BLaER1 (cell line): ENCODE measurements around the gene DOCK7.

Source experiments
- H3K27ac ChIP-seq: shearing (Covaris generic); formaldehyde crosslinking; 2 replicates; pipeline ENCODE4 v1.8.1; 2022
- H3K27me3 ChIP-seq: shearing (Covaris generic); formaldehyde crosslinking; 2 replicates; pipeline ENCODE4 v1.8.1; 2022
- H3K36me3 ChIP-seq: shearing (Covaris generic); formaldehyde crosslinking; 2 replicates; pipeline ENCODE4 v1.8.1; 2022
- H3K4me1 ChIP-seq: shearing (Covaris generic); formaldehyde crosslinking; 2 replicates; pipeline ENCODE4 v1.8.1; 2022
- H3K4me2 ChIP-seq: shearing (Covaris generic); formaldehyde crosslinking; 2 replicates; pipeline ENCODE4 v1.8.1; 2022
- H3K4me3 ChIP-seq: shearing (Covaris generic); formaldehyde crosslinking; 2 replicates; pipeline ENCODE4 v1.8.1; 2022
- H3K9ac ChIP-seq: shearing (Covaris generic); formaldehyde crosslinking; 2 replicates; pipeline ENCODE4 v1.8.1; 2022
- H3K9me3 ChIP-seq: shearing (Covaris generic); formaldehyde crosslinking; 2 replicates; pipeline ENCODE4 v1.8.1; 2022
- H4K20me1 ChIP-seq: shearing (Covaris generic); formaldehyde crosslinking; 2 replicates; pipeline ENCODE4 v1.8.1; 2022
- Cebpa-rat ChIP-seq: shearing (Covaris generic); IDR thresholded peaks from 2 replicates; pipeline ENCODE4 v1.8.1; 2022

The DOCK7 gene

DNA sequence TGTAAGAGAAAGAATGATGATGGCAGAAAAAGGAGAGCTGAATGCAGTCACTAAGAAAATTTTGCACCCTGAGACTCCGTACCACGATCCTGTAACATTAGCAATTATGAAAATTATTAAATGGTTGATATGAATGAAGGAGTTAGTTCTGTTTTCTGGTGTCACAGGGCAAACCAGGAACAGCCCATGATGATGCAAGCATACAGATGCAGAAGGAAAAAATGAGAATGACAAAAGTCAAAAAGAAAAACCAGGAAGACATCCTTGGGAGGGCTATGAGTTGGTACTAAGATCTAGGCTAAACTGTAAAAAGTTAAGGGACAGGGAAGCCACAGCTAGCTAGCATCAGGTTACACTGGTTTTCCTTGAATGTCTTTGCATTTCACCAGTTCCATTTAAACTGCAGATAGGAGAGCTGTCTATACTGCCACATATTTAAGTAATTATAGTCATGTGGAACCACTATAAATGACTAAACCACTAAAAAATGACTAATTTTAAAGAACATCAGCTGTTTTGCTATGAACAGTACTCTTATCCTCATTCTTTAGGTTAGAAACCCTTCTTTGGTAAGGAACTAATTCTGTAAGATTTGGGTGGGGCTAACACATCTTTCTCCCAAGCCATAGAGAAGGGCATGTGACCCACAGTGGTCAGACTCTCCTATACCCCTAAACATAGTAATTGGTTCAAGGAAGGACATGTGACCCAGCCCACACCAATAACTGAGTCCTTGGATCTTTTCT, 11.4 kb downstream of the DOCK7 start:
- H3K36me3 ChIP-seq, result peaks cover 7% of the 10 kb centered on the region
- no peaks in the 10 kb centered on the region for H3K27me3 ChIP-seq
- no peaks in the 10 kb centered on the region for H3K4me1 ChIP-seq
- peaks cover 27% of the 10 kb centered on the region; the same call in 1 of the 2 replicates for H4K20me1 ChIP-seq
- no peak for TF ChIP-seq Cebpa-rat
- no peak overlapping the region for H3K9ac ChIP-seq
- peaks cover 9% of the 10 kb centered on the region; the same call in 1 of the 2 replicates for H3K9me3 ChIP-seq
- H3K4me2 ChIP-seq, result no peak overlapping the region
- no peak overlapping the region for H3K27ac ChIP-seq
- H3K4me3 ChIP-seq, result no peak overlapping the region

DNA sequence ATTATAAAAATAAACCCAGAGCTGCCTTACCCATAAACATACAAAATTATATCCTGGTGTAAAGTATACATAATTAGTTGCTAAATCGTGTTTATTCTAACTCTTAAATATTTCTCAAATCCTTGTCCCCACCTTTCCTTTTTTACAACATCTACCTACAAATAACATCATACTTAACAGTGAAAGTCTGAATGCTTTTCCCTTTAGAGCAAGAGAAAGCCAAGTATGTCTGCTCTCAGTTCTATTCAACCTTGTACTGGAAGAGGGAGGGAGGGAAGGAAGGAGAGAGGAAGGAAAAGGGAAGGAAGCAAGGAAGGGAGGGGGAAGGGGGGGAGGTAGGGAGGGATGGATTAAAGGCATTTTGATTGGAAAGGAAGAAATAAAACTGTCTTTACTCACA, 14.6 kb downstream of the DOCK7 start:
- Histone ChIP-seq H3K9me3 (peaks cover 12% of the 10 kb centered on the region; the same call in 1 of the 2 replicates), H3K27ac (no peak overlapping the region), H3K4me1 (no peaks in the 10 kb centered on the region), H3K4me3 (no peak overlapping the region), H4K20me1 (peaks cover 34% of the 10 kb centered on the region; the same call in 1 of the 2 replicates), H3K36me3 (peaks cover 10% of the 10 kb centered on the region), H3K4me2 (no peak overlapping the region), H3K9ac (no peak overlapping the region), H3K27me3 (no peaks in the 10 kb centered on the region)
- no peak for TF ChIP-seq Cebpa-rat

DNA sequence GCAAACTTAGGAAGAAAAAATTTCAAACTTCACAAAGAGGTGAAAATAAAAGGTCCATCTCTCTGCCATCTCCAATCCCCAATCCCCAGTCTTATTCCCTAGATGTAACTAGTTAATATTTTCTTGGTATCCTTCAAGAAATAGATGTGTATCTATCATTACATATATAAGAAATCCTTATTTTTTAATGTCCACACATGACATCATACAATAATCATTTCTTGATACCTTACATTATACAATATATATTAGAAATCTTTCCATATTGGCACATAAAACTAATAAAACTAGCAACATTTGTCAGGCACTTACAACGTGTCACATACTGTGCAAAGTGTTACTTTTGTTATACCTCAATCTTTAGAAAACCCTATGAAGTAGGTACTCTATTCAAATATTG, 16.2 kb downstream of the DOCK7 start:
- Histone ChIP-seq H3K9ac (no peak overlapping the region), H3K36me3 (peaks cover 10% of the 10 kb centered on the region), H3K4me3 (no peak overlapping the region), H4K20me1 (peaks cover 35% of the 10 kb centered on the region; the same call in 1 of the 2 replicates), H3K9me3 (peaks cover 12% of the 10 kb centered on the region; the same call in 1 of the 2 replicates), H3K27me3 (no peaks in the 10 kb centered on the region), H3K4me2 (no peak overlapping the region), H3K27ac (no peak overlapping the region), H3K4me1 (no peaks in the 10 kb centered on the region)
- TF ChIP-seq Cebpa-rat, result no peak

DNA sequence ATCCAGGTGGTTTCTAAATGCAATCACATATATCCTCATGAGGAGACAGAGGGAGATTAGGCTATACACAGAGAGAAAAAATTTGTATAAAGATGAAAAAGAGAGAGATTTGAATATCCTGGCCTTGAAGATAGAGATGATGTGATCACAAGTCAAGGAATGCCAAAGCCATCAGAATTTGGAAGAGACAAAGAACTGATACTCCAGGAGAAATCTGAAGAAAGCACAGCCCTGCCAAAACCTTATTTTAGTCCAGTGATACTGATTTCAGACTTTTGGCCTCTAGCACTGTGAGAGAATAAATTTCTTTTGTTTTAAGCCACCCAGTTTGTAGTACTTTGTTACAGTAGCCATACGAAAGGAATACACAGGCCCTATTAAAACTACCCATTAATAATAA, 33.4 kb downstream of the DOCK7 start:
- H4K20me1 ChIP-seq, result no peaks in the 10 kb centered on the region
- H3K4me1 ChIP-seq, result no peaks in the 10 kb centered on the region
- peaks cover 17% of the 10 kb centered on the region for H3K36me3 ChIP-seq
- TF ChIP-seq Cebpa-rat, result no peak
- no peak overlapping the region for H3K9ac ChIP-seq
- no peaks in the 10 kb centered on the region; the same call in 1 of the 2 replicates for H3K9me3 ChIP-seq
- no peaks in the 10 kb centered on the region for H3K27me3 ChIP-seq
- H3K27ac ChIP-seq, result no peak overlapping the region
- no peak overlapping the region for H3K4me3 ChIP-seq
- H3K4me2 ChIP-seq, result no peak overlapping the region

DNA sequence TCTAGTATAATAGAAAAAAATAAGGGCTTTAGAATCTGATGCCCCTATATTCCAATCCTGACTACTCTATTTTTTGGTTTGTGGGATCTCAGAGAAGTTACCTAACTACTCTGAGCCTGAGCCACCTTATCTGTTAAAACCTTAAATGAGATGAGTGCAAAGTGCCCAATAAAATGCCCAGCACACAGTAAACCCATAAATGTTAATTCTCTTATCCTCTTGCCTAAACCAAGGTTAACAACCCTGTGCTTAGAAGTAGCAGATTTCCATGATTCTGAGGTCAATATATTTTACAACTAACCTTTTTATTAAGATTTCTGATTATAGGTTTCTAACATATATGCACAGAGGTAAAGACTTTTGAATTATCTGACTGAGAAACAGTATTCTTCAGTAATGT, 35.8 kb downstream of the DOCK7 start:
- TF ChIP-seq Cebpa-rat, result no peak
- Histone ChIP-seq H3K4me2 (no peak overlapping the region), H3K9ac (no peak overlapping the region), H3K27ac (no peak overlapping the region), H3K9me3 (no peaks in the 10 kb centered on the region; the same call in 1 of the 2 replicates), H3K27me3 (no peaks in the 10 kb centered on the region), H3K4me1 (no peaks in the 10 kb centered on the region), H3K4me3 (no peak overlapping the region), H3K36me3 (peaks cover 21% of the 10 kb centered on the region), H4K20me1 (no peaks in the 10 kb centered on the region)

DNA sequence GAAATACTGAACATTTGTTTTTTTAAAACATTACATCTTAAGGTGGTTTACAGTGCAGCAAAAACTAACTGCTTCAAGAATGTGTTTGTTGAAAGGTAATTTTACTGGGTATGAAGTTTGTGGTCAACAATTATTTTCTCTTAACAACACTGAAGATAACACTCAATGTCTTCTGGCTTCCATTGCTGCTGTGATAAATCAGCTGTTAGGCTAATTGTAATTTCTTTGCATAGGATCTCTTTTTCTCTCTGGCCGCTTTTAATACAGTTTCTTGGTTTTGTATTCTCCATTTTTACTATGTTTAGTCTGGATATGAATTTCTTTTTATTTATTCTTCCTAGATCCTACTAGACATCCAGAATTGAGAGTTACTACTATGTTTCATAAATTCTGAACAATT, 44.9 kb downstream of the DOCK7 start:
- no peaks in the 10 kb centered on the region for H4K20me1 ChIP-seq
- H3K9me3 ChIP-seq, result no peaks in the 10 kb centered on the region
- no peak overlapping the region for H3K9ac ChIP-seq
- H3K27ac ChIP-seq, result no peak overlapping the region
- no peaks in the 10 kb centered on the region for H3K27me3 ChIP-seq
- H3K4me3 ChIP-seq, result no peak overlapping the region
- no peaks in the 10 kb centered on the region for H3K4me1 ChIP-seq
- TF ChIP-seq Cebpa-rat, result no peak
- H3K4me2 ChIP-seq, result no peak overlapping the region
- peaks cover 54% of the 10 kb centered on the region for H3K36me3 ChIP-seq

DNA sequence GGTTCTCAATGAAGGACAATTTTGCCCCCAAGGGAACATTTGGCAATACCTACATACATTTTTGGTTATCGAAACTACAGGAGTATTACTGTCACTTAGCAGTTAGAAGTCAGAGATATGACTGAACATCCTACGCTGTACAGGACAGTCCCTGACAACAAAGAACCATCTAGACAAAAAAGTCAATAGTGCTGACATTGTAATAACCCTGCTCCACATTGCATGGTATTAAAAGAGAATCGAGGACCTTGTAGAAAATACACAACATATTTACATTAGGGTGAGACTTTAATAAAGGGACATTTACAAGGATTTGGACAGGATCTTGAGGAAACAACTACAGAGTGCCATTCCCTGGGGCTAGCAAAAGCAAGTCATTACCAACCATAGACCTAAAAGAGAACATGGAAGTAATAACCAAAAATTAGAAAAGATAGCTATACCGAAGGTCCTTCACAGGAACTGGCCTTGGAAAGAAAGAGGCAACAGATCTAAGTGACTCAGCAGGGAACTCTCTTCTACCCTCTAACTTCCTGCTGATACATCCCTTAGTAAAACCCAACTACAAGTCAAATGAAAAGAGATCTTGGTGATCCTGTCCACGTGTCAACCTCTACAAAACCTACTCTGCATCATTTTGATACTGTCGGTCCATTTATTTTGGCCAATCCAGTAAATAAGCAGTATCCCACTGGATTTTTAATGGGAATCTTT, 50.6 kb downstream of the DOCK7 start:
- H3K36me3 ChIP-seq, result peaks cover 43% of the 10 kb centered on the region
- no peaks in the 10 kb centered on the region for H3K4me1 ChIP-seq

DNA sequence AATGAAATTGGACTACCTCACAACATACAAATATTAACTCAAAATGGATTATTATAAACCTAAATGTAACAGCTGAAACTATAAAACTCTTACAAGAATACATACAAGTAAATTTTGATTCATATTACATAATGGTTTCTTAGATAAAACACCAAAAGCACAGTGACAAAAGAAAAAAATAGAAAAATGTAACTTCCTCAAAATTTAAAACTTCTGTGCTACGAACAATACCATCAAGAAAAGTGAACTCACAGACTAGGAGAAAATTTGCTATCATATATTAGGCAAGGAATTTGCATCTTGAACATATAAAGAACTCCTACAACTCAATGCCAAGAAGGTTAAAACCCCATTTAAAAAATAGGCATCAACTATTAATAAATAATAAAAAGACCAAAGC, 59.7 kb downstream of the DOCK7 start:
- no peak overlapping the region for H3K4me3 ChIP-seq
- peaks cover 54% of the 10 kb centered on the region for H3K36me3 ChIP-seq
- H3K27me3 ChIP-seq, result no peaks in the 10 kb centered on the region
- H3K9me3 ChIP-seq, result no peaks in the 10 kb centered on the region
- H3K9ac ChIP-seq, result no peak overlapping the region
- no peaks in the 10 kb centered on the region for H4K20me1 ChIP-seq
- no peaks in the 10 kb centered on the region for H3K4me1 ChIP-seq
- H3K4me2 ChIP-seq, result no peak overlapping the region
- no peak for TF ChIP-seq Cebpa-rat
- no peak overlapping the region for H3K27ac ChIP-seq

More for the DNA sequence above, 50.6 kb downstream of the DOCK7 start:
- no peak overlapping the region for H3K9ac ChIP-seq
- no peak for TF ChIP-seq Cebpa-rat
- H3K9me3 ChIP-seq, result no peaks in the 10 kb centered on the region
- no peak overlapping the region for H3K27ac ChIP-seq
- no peaks in the 10 kb centered on the region for H4K20me1 ChIP-seq
- H3K4me2 ChIP-seq, result no peak overlapping the region
- H3K27me3 ChIP-seq, result no peaks in the 10 kb centered on the region
- H3K4me3 ChIP-seq, result no peak overlapping the region

DNA sequence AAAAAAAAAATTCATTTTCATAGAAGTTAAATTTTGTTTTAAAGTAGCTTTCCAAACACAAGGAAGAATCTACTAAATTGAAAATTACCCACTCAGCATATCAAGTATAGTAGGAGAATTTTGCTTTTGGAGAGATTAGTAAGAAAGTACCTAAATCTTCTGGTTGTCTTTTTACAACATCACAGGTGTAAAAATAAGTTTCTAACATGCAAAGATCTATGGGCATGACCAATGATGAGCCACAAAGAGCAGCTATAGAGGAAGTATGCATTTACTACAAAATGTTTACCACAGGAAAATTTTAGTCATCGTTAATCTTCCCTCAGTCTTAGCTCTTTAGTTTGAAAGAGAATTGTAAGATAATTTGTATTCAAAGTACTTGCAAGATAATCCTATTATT, 62.8 kb downstream of the DOCK7 start:
- no peaks in the 10 kb centered on the region for H3K9me3 ChIP-seq
- H3K9ac ChIP-seq, result no peak overlapping the region

DNA sequence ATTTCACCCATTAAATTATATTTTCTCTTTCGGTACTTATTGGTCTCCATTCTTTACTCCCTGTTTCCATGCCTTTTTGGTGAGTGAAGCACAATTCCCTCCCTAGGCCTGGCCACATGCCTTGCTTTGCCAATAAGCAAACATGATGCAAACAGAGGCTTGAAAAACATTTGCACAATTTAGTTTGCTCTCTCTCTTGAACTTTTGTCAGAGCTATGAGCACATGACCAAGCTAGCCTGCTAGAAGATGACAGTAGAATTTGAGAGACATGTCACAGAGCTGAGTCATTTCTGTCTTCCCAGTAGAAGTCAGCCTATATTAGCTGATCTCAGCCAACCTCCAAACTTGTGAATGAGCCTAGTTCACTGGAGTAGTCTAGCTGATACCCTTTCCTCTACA, 66.3 kb downstream of the DOCK7 start:
- Histone ChIP-seq H3K4me1 (no peaks in the 10 kb centered on the region), H4K20me1 (no peaks in the 10 kb centered on the region), H3K36me3 (peaks cover 35% of the 10 kb centered on the region), H3K27me3 (no peaks in the 10 kb centered on the region), H3K9ac (no peak overlapping the region), H3K9me3 (no peaks in the 10 kb centered on the region), H3K4me3 (no peak overlapping the region), H3K27ac (no peak overlapping the region), H3K4me2 (no peak overlapping the region)
- TF ChIP-seq Cebpa-rat, result no peak

More for the DNA sequence above, 62.8 kb downstream of the DOCK7 start:
- Histone ChIP-seq H4K20me1 (no peaks in the 10 kb centered on the region), H3K36me3 (peaks cover 38% of the 10 kb centered on the region), H3K4me3 (no peak overlapping the region), H3K4me2 (no peak overlapping the region), H3K27me3 (no peaks in the 10 kb centered on the region), H3K27ac (no peak overlapping the region), H3K4me1 (no peaks in the 10 kb centered on the region)
- TF ChIP-seq Cebpa-rat, result no peak
